Right lung (tissue), 5 donors: Measurements from ENCODE around the gene SF1. TPM values are rescaled to one million over a fixed set of nuclear protein-coding genes. Genes with fewer than 3 reads are reported as not detected.

Experiments
- DNase-seq, 2 donors: peaks; one replicate each; pipeline ENCODE4 v3.0.0-alpha.2; 2013
- polyA plus RNA-seq, 5 donors: library from polyadenylated mRNA; unstranded; fragments of 120-200 nt; gene quantifications; one replicate each; pipeline versions ENCODE4 v1.2.1 to v1.2.3, GENCODE V29; 2013; ENCODE audit warnings: inconsistent platforms in 1 of 5, low replicate concordance in 1 of 5; ENCODE audit not compliant: insufficient read length in 5 of 5, insufficient read depth in 1 of 5

SF1 gene
- polyA plus RNA-seq, 5 donors: 394 to 497 (median 409) TPM

- no peak for DNase-seq
Measured at GRCh38 chr11:64787526-64788320, 9.4 kb upstream of the SF1 start.

- DNase-seq: no peak
Measured at GRCh38 chr11:64786308-64786707, 8.0 kb upstream of the SF1 start.

DNA sequence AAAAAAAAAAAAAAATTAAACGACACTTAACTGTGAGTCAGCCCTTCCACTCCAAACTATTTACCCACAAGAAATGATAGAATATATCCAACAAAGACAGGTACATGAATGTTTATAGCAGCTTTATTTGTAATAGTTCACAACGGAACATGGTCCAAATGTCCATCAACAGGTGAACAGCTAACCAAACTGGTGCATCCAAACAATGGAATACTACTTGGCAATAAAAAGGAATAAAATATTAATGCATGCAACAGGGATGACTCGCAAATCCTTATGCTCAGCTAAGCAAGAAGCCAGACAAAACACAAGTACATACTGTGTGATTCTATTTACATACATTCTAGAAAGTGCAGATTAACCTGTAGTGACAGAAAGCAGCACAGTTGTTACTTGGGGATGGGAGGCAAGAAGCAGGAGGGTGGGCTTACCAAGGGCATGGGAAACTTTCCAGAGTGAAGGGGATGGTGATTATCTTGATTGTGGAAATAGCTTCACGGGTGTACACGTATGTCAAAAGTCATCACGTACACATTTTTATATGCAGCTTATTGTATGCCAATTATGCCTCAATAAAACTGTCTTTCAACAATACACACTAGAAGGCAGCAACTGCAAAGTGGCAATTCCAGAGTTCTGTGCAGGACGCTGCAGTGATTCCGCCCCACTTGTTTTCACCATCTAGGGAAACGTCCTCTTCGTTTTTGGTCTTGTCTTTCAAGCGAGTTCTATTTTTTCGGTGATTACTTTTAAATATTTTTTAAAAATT is 6.7 kb upstream of the SF1 start:
- no peak for DNase-seq

- DNase-seq: no peak
Measured at GRCh38 chr11:64778223-64778472, 194 bp downstream of the SF1 start.

DNA sequence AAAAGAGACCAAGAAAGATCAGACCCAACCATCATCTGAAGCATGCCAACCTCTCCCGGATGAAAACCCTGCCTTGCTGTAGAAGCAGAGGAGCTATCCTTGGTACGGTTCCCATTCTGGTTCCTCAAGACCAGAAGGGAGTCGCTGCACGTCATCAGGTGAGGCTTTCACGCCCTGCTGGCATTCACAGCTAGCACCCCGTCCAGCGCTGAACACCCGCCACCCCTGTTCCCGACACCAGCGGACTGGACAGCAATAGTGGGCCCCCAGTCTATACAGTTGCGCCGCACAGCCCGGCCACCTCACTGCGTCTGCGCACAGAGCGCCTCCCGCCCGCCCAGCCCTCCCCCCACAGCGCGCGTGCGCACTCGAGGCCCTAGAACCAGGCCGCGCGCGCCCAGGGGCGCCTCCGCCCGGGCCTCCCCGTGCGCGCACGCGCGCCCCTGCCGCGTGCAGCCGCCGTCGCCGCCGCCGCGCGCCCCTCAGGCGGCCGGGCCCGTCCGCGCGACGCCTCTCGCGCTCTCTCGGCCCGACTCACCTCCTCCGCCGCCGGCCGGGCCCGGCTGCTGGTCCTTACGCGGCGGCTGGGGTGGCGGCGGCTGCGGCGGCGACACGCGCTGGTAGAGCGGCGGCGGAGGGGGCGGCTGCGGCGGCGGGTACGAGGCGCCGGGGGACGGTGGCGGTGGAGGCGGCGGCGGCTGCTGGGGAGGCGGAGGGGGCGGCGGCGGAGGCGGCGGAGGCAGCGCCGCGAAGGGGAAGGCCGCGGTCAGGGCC is 706 bp downstream of the SF1 start:
- DNase-seq: peak; percentile 89 to 92

DNA sequence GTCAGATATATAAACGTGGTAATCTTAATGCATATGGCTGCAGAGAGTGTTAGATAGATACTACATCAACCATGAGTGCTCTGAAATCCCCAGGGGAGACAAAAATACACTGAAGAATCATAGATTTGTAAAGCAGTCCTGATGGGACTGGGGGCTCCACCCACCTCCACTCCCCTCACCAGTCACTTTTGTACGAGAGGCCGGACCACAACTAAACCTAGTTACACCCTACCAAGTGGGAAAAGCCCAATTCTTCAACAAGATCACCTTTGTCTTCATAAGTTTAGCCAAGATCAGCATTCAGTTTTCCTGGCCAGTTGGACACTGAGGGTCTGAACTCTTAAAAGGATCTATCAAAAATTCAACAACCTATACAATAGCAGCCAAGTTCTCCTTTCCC is 1.5 kb downstream of the SF1 start:
- no peak for DNase-seq

DNA sequence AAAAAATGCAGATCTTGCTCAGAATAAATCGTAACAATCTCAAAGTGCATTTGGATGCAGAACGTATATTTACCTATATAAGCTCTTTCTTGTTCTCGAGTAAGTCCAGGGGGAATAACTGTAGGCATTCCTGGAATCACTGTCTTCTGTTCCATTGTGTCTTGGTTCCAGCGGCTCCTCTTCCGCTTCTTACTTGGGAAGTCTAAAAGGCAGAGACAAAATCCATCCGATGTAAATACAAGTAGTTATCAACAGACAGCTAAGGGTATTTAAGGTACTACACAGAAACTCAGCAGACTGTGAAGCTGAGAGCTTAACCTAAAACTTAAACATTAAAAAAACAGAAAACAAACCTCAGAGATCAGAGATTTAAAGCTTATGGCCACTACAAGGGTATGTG is 1.9 kb downstream of the SF1 start:
- DNase-seq: no peak

DNA sequence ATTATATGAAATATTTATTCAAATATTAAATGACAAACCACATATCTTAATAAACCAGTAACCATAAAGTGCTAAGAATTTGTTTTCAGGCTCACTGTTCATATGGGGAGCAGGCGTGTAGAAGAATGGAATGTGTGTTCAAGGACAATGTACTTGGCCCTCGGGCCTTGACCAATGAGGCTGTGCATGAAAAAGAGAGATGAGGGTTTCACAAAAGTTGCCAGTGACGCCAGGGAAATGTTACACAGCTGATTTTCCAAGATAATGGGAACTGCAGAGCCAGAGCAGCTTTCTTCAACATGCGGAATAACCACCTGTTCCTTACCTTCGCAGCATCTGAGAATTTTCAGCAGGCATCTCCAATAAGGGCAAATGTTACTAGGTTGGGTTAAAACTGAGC is 4.2 kb downstream of the SF1 start:
- no peak for DNase-seq

DNA sequence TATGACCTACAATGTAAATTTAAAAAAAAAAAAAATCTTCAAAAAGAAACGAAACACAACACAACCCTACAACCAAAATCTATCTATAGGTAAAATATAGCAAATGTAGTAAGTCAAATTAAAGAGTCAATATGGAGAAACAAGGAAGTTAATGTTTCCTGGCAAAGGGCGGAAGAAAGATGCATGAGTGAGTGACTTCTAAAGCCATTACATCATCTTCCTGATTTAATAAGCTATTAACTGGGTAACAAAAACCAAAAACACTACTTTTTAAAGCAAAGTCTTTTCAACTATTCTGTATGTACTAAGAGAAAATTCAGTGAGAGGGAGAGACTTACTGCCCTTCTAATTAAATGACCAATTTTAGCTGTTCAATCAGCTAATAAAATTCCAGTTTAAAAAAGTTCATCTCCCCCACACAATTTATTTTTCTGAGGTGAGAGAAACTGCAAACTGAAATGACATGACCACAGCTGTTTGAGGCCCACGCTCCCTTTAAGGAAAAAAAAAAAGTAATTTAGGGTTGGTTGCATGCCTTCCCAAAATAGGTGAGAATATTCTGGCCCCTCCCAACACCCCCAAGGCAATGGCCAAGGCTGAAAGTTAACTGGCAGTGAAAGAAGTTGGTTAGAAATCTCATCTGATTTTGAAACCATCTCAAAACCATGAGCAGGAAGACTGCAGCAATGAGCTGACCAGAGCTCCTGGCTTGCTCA is 5.9 kb downstream of the SF1 start:
- no peak for DNase-seq

- DNase-seq: no peak
Measured at GRCh38 chr11:64771861-64772260, 6.5 kb downstream of the SF1 start.

DNA sequence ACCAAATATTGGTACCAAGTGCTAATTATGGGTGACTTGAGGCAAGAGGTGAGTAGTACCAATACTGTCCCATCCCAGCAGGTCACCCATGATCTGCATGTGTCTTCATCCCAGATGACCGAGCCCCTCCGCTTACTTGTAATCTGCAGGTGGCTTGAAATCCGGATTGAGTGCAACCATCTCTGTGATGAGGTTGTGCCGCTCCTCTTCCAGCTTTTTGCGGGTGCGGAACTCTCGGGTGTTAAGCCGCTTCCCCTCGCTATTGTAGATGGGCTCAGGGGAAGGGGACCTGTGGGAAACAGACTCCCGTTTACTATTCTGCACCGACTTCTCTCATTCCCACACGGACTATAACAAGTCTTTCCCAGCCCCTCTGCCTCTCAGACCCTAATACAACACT is 8.2 kb downstream of the SF1 start:
- no peak for DNase-seq

- no peak for DNase-seq
Measured at GRCh38 chr11:64769283-64769682, 9.1 kb downstream of the SF1 start.

DNA sequence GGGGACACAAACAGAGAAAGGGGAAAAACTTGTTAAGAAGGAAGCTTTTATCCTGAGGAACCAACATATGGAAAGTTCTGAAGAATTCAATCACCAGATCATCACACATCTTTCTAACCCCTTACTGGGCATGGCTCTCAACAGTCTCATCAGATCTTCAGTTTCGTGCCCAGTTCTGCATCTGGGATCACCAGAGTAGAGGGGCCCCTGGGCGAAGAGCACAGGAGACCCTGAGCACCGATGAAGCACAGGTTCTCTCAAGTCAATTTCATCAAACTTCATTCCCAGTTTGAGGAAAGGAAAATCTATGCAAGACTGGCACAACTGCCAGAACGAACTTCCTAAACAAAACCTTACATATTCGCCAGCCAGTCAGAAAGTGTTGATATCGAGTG is 10.0 kb downstream of the SF1 start:
- DNase-seq: no peak

DNA sequence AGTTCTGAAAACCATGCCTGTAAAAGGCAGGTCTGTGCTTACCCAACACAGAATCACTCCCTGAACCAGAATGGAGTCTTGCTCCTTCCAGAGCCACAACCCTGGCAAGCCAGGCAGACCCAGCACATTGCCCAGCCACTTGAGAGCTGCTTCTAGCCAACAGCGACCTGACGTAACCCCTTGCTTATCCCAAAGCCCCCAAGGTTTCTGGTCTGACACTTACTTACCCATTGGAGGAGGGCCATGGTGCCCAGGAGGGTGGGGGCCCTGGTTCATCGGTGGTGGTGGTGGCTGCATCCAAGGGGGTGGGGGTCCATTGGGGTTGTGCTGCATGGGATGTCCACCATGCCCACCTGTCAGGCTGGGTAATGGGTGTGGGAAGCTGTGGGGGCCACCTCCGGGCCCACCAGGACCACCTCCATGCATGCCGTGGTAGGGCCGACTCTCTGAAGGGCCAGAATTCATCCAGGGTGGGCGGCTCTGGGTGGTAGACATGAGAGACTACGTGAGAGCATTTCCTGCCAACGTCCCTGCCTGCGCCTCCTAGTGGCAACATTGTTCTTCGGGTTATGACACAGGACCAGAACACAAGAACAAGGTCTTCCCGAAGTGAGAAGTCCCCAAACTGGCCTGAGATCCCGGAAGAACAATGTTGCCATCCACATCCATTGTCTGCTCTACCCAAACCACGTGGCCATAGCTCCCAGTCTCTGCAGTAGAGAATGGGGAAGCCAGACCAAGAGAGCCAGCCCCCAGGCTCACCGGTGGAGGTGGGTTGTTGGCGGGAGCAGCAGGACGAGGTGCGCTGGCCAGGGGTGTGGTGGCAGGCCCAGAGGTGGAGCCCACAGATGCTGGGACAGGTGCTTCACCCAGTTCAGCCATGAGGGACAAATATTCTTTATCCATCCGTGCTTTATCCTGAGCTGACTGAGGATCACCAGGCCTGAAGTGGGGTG is 10.7 kb downstream of the SF1 start:
- peak in 1 of 2 donors; percentile 29 for DNase-seq

DNA sequence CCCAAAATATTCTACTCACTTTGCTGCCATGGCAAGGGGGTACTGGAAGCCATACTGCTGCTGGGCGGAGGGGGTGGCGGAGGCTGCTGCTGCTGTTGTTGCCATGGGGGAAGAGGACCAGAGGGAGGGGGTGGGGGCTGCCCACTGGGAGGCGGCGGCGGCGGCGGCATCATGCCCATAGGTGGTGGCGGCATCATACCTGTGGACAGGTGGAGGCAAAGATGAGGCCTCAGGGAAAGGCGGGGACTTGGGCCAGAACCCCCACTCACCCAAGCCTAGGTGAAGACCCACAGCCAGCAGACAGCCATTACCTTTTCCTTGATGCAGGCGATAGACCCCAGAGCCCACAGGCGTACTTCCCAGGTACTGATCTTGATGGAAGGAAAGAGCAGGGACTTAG is 11.5 kb downstream of the SF1 start:
- no peak for DNase-seq

- DNase-seq: no peak
Measured at GRCh38 chr11:64765851-64766665, 12.3 kb downstream of the SF1 start.

- DNase-seq: no peak
Measured at GRCh38 chr11:64765291-64765850, 13.0 kb downstream of the SF1 start.

- no peak for DNase-seq
Measured at GRCh38 chr11:64764753-64765152, 13.6 kb downstream of the SF1 start.

- no peak for DNase-seq
Measured at GRCh38 chr11:64764040-64764611, 14.2 kb downstream of the SF1 start.
